AML-193 (cell line): ENCODE results near the gene RAB40B.

ENCODE experiments used
- DNase-seq, 2 experiments: peaks; one replicate each; lab custom pipeline; 2025; lab: John Stamatoyannopoulos, UW

The RAB40B gene

DNA sequence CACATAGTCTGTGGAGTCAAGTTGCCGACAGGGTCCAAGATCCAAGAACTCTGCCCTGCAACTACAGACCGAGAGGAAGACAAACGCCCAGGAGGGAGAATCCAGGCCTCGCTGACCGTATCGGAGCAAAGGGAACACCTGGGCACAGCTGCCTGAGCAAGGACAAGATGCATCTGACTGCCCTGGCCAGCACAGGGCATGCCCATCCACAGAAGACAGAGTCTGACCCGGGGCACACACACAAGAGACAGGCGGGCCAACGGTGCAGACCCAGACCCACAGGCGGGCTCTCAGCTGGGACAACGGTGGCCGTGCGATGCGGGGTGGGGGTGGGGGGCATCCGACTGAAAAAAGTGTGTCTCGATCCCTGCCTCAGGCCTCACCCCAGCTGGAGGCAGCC, 6.2 kb downstream of the RAB40B start:
- no peak for DNase-seq

DNA sequence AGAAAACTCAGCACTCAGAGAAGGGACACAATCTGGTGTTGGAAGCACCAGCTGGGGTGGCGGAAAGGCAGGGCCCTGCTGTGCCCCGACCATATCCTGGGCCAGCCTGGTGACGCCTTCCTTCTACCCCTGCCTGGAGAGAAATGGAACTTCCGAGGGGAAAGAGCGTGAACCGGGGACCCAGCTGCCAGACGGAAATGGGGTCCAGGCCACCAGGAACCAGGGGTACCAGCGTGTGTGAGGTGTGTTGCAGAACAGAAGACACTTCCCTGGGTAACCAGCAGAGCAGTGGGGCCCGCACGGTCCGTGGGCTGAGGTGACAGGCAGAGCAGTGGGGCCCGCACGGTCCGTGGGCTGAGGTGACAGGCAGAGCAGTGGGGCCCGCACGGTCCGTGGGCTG, 6.8 kb downstream of the RAB40B start:
- no peak for DNase-seq

DNA sequence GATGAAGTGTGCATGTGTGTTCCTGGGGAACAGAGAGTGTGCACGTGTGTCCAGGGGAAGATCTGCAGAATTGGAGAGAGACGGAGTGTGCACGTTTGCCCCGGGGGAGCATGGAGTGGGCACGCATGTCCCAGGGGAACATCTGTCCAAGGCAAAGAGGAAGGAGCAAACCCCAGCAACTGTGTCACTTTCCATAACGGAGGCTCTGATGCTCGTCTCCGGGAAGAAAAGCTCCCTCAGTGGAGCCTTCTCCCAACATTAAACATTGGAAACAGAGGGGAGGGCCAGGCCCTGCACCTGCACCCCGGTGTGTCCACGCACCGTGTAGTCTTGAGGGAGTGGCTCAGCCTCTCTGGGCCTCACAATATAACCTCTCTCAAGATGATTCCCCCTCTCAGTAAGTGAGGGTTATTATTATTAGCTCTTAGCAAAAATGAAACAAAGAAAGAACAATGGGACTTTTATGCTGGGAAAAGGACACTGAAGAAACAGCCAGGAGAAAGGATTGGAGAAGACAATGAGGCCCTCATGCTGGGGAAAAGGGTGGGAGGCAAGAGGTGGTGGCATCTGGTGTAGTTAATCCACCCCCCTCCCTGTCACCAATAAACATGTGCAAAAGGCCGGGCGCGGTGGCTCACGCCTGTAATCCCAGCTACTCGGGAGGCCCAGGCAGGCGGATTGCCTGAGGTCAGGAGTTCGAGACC, 7.6 kb downstream of the RAB40B start:
- DNase-seq, result no peak

DNA sequence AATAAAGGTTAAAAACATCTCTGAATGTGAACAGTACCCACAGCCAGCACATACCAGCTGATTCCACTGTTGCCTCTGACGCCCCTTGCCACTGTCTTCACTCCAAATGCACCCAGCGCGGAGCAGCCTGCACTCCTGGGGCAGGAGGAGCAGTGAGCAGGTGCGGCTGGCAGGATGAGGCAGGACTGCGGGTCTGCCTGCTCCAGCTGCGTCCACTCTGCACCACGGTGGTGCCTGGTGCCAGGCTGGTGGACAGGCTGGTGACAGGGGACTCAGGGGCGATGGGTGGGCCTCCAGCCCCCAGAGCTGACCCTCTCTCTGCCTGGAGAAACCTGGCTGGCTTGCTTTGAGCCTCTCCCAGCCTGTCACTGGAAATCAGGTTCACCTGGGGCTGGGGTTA, 9.4 kb downstream of the RAB40B start:
- DNase-seq, result no peak

DNA sequence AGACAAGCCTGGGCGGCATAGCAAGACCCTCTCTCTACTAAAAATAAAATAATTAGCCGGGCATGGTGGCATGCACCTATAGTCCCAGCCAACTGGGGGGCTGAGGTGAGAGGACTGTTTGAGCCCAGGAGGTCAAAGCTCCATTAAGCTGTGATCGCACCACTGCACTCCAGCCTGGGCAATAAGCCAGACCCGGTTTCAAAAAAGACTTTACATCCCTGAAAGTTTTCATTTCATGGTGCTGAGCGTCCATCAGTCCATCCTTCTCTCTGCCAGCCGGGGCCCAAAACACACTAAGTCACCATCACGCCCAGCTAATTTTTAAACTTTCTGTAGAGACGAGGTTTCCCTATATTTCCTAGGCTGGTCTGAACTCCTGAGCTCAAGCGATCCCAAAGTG, 10.6 kb downstream of the RAB40B start:
- DNase-seq, result no peak

DNA sequence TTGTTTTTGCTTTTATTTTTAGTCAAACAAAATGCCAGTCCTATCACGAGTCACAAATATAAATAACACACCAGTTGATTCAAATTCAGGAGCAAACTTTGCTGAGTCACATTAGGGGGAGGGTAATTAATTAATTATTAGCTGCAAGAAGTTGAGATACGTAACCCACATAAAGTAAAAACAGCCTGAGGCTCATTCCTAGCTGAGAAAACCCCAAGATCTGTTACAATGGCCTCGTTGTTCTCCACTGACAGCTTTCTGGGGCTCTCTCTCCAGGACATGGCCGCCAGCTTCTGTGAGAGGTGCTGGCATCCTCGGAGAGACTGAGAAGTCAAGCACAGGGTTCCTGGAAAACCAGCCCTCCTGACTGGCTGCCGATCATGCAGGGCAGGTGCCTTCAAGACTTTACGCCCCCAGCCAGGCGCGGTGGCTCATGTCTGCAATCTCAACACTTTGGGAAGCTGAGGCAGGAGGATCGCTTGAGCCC, 11.1 kb downstream of the RAB40B start:
- no peak for DNase-seq

DNA sequence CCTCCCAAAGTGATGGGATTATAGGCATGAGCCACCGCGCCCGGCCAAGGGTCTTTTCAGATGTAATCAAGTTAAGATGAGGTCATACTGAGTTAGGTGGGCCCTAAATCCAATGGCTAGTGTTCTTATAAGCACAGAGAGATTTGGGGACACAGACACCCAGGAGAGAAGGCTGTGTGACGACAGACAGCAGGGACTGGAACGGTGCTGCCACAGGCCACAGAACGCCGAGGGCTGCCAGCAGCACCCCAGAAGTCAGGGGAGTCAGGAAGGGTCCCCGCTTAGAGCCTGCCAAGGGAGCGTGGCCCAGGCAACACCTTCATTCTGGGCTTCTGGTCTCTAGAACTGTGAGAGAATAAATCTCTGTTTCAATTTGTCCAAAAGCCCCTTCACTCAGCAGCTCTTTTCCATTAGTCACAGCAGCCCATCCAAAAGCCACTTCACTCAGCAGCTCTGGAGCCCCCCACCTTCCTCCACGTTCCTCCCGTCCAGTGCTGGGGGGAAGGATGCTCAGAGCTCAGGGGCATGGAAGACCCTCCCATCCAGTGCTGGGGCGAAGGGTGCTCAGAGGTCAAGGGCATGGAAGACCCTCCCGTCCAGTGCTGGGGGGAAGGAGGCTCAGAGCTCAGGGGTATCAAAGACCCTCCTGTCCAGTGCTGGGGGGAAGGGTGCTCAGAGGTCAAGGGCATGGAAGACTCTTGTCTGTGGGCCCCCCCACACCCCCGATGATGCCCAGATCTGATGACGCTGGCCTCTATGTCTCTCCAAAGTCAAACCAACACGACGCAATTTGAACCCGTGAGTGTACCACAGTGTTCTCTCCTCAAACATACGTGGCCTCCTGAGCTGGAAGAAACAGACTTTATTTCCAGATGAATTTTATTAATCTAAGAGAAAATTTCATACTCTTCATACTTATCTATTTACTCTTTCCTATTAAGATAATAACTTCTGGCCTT, 11.9 kb downstream of the RAB40B start:
- no peak for DNase-seq

DNA sequence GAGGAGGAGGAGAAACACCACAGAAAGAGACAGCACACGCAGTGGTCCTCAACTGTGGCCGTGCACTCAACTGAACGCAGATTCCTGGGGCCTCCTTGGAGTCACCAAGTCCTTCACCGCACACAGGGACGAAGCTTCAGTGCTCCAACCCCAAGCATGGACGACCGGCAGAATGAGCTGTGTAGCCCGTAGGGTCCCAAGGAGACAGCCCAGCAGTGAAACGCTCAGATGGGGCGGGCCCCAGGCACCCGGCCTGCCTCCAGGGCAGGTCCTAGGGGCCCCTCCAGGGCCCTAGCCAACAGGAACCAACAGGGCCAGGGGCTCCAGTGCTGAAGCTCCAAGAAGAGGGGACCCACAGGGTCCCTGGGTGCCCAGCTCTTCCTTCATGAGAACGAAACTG, 13.2 kb downstream of the RAB40B start:
- no peak for DNase-seq

DNA sequence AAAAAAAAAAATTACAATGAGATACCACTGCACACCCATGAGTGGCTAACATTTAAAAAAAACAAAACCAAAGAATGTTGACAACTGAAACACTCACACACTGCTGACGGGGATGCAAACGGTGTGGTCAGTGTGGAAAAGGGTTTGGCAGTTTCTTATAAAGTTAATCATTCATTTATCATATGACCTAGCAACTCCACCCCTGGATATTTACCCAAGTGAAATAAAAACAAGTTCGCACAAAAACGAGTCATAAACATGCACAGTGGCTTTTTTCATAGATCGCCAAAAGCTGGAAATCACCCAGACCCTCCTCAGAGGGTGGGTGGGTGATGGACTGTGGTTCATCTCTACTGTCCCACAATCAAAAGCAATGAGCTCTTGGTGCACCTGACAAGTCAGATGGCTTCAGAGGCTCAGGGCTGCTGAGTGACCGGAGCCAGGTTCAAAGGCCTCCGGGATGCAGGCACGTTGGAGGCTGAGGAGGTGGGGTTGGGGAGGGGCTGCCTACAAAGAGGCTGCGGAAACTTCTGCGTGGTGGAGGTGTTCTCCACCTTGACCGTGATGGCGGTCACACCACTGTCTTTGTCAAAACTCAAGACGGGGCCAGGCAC, 14.2 kb downstream of the RAB40B start:
- no peak for DNase-seq

DNA sequence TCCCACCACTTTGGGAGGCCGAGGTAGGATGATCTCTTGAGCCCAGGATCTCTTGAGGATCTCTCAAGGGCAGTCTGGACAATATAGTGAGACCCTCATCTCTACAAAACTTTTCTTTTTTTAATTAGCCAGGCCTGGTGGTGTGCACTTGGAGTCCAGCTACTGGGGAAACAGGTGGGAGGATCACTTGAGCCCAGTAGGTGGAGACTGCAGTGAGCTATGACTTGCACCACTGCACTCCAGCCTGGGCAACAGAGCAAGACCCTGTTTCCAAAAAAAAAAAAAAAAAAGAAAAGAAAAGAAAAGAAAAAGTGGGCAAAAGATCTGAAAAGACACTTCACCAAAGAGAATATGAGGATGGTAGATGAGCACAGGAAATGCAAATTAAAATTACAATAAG, 15.0 kb downstream of the RAB40B start:
- DNase-seq, result no peak

DNA sequence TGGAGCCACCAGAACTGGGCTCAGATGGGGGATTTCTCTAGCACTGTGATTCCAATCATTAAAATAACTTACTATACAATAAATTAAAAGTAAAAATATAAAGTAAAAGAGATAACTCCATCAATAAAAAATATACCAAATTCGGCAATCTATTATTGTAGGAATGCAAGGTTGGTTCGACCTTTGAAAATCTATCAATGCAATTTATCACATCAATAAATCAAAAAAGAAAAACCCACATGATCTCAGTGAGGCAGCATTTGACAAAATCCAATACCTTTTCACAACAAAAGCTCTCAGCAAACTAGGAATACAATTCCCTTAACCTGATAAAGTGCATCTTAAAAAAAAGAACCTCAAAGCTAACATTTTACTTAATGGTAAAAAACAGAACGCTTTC, 17.0 kb downstream of the RAB40B start:
- DNase-seq, result no peak

DNA sequence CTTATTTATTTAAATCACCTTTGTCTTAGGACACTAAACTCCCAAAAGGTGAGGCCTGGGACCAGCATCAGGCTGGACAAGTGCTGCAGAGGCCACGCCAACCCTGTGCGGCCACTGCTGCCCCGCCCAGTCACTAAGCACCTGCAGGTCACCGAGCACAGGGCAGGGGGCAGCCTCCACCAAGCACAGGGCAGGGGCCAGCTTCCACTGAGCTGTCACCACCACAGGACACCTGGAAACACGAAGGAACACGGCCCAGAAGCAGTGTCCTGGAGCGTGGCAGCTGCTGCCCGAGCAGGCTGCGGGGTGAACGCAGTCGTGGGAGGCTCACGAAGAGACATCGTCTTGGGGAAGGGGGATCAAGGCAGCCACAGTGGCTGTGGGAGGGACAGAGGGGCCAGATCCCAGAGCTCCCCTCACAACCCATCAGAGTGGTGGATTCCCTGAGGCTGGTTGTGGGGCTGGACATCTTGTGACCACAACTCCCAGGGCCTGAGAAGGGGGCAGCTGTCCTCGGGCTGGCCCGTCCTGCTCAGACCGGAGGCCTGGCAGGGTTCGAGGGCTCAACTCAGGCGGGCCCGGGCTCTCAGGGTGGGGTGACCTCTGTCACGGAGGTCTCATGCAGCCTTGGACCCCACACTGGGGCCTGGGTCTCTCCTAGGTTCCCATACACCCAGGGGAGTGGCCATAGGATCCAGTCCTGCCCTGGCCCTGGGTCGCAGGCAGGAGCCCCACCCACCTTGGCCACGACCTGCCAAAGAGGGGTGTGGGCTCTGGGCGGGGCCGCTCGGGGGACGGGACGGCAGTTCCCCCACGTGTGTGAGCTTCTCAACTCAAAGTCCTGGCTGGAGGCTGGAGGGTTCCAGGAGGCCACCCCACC, 18.7 kb downstream of the RAB40B start:
- DNase-seq, result no peak

DNA sequence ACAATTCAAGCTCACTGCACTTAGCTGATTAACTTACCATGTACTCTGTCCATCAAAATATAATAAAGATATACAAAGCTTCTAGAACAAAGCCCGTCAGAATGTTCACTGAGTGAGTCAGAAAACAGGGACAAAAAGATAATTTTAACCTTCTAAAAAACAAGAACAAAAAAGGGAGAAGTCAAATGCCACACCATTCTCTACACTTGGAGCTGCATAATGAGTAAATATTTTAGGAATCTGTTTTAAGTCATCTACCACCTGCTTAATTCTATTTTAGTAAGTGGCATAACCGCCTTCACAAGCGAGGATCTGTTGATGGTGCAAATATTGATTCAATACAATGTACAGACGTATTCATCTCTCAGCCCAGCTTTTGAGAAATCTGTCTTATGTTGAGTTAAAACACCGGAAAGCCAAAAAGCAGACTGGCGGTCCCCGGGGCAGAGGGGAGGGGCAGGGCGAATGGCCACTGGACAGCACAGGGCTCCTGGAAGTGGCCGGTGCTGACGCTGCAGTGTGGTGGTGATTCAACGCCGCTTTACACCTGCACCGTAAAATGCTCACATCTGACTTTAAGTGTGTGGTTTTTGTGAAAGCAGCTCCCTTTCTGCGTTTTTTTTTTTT, 20.1 kb downstream of the RAB40B start:
- no peak for DNase-seq

DNA sequence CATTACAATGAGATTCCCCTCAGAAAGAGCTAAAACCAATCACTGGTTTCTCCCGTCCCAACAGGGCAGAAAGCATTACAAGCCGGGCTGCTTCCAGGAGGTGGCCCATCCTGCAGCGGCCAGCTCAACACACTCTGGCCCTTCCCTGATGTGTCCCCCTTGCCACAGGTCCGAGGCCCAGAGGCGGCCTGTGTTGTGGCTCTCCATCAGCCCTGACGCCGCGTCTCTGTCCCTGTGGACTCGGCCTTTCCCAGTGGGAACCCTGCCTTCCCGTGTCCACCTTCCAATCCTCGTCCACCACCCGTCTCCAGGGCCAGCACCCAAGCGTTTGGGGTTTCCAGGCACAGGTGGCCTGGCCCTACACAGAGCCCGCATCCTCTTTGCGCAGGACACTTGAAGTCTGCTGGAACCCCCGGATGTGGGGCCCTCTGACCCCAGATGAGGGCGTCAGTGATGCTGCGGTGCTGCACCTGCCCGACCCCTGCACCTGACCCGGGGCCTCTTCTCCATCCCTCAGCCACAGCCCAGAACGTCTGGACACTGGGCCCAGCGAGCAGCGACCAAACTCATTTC, 21.1 kb downstream of the RAB40B start:
- DNase-seq, result no peak

DNA sequence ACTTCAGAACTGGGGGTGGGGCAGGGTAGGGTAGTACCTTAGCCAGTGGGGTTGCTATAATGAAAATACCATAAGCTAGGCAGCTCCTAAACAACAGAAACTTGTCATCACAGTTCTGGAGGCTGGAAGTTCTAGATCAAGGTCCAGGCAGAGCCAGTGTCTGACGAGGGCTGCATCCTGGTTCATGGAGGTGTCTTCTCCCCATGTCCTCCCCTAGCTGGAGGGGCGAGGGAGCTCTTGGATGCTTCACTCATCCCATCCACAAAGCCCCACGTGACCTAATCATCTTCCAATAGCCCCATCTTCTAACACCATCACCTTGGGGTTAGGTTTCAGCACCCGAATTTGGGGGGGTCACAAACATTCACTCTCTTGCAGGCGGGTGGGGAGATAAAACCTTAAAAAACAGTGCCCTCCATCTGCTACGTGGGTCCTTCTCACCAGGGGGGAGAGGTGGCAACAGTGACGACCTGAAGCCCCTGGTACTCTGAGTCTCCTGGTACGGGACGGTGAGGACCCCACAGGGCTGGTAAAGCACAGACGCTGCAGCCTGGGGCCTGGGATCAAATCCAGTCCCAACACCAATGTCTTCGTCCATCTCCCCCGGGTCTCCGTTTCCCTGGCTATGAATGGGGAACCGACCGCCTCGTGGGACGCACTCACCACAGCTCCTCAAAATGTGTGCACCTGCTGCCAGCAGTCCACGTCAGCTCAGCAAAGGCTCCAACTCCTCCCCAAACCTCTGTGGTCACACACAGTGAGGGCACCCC, 22.8 kb downstream of the RAB40B start:
- DNase-seq, result no peak

DNA sequence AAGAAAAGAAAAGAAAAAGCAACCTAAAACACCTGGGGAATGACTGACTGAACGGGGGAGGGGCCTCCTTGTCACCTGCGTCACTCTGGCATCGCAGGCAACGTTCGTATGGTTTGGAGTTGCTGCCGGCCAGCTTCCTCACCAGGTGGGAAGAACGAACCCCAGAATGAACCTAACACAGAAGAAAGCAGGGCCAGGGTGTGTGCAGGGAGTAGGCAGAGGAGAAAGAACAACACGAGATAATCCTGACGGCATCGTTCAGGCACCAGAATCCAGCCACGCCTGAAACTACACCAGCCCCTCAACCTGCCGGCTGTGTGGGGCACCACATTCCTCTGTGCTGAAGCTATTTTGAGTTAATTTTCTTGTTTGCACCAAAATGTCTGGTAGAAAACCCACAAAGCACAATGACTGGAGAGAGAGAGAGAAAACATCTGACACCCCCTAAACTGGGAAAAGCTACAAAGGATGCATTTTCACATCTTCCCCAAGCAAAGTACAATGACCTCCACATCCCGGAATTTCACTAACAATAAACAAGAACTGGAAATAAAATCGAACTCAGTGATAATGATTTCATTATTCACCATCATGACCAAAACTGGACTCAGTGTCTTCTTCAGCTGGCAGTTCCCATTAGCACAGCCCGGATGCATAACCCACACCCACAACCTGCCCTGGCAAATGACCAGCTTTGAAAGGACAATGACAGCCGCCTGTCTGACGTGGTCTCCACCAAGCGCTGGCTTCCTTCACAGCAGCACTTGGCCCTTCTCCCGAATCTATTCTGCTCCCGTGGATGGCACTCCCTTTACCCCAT, 23.6 kb downstream of the RAB40B start:
- DNase-seq, result no peak

DNA sequence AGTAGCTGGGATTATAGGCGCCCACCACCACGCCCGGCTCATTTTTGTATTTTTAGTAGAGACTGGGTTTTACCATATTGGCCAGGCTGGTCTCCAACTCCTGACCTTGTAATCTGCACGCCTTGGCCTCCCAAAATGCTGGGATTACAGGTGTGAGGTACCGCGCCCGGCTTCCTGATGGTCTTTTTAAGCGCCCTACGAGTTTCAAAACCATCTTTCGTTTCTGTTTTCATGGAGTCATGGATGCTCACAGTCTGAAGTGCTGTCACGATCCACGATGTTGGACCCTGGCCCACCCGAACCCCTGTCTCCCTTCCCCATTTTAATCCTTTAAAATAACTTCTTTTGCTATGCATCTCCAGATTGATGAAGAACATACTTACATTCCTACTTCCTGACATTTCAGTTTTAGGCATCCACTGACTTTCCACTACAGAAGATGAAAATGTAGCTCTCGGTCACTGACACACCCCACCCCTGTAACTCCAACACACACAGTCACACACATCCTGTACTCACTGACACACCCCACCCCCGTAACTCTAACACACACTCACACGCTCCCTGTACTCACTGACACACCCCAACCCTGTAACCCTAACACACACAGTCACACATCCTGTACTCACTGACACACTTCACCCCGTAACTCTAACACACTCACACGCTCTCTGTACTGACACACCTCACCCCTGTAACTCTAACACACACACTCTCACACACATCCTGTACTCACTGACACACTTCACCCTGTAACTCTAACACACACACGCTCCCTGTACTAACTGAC, 27.6 kb downstream of the RAB40B start:
- no peak for DNase-seq

DNA sequence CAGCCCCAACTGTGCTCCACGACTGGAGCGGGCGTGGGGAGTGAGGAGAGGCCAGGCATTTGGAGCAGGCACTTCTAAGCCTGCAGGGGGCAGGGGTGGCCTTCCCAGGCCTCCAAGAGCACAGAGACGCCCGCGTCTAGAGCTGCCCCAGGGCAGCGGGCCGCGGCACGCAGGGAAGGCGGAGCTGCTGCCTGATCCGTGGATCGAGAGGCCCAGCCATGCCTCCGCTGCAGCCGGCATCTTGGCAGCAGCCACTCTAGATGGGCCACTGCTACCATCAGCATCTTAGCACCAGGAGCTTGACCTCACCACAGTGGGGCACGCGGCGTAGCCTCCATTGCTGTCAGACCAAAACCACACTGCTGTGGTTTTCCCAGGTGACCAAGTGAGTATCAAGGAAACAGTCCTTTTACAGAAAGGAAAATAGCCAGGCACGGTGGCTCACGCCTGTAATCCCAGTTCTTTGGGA, 29.8 kb downstream of the RAB40B start:
- DNase-seq, result peak; percentile 61
